Tibial nerve (tissue), 4 donors: ENCODE measurements around the gene DERL3.

Source experiments
- EP300 ChIP-seq, 2 donors: sonication (generic); formaldehyde crosslinking; IDR thresholded peaks; one replicate each; pipeline ENCODE4 v1.6.1; 2017; ENCODE audit warnings: antibody characterized with exemption in 2 of 2, mild to moderate bottlenecking in 1 of 2
- POLR2A ChIP-seq, 2 donors: fragments of 450-650 bp; IDR thresholded peaks; one replicate each; pipeline ENCODE4 v1.6.1; 2017; ENCODE audit warnings: antibody characterized with exemption in 2 of 2, mild to moderate bottlenecking in 2 of 2, moderate library complexity in 2 of 2
- TF ChIP-seq, protein P1 (sequence below), 5 experiments: fragments of 200-600 bp in 3 of 5; fragments of 450-650 bp in 2 of 5; sonication (generic) in 3 of 5; IDR thresholded peaks; one replicate each; pipeline ENCODE4 v1.5.1; 2016 to 2019; ENCODE audit warnings: antibody characterized with exemption in 5 of 5, mild to moderate bottlenecking in 3 of 5, moderate library complexity in 2 of 5

DNA sequence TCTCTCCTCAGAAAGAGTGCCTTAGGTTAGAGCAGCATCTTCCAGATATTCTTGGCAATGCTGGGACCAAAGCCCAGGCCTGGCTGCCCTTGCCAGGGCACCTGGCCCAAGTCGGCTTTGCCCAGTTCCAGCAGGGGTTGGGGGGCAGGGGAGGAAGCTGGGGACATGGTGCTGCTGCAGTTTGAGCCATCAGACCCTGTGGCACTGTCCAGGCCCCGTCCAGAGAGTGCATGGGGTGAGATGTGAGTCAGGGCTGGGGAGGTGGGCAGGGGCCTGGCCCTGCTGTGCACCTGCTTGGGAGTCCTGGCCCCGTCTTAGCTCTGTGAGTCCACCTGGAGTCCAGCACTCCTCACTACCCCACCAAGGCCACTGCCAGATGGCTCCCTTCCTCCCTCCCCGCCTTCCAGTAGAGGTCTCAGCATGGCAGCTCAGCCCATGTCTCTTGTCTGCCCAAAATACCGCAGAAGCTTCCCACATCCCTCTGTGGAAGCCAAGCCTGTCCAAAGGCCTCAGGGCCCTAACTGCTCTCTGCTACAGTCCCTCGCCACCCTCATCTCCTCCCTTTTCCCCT lies 16.6 kb downstream of the DERL3 start:
- TF ChIP-seq POLR2A (IDR thresholded peaks at IDR 0.05) (no peak), EP300 (IDR thresholded peaks at IDR 0.05) (no peak)
- TF ChIP-seq, protein P1, sequence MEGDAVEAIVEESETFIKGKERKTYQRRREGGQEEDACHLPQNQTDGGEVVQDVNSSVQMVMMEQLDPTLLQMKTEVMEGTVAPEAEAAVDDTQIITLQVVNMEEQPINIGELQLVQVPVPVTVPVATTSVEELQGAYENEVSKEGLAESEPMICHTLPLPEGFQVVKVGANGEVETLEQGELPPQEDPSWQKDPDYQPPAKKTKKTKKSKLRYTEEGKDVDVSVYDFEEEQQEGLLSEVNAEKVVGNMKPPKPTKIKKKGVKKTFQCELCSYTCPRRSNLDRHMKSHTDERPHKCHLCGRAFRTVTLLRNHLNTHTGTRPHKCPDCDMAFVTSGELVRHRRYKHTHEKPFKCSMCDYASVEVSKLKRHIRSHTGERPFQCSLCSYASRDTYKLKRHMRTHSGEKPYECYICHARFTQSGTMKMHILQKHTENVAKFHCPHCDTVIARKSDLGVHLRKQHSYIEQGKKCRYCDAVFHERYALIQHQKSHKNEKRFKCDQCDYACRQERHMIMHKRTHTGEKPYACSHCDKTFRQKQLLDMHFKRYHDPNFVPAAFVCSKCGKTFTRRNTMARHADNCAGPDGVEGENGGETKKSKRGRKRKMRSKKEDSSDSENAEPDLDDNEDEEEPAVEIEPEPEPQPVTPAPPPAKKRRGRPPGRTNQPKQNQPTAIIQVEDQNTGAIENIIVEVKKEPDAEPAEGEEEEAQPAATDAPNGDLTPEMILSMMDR (IDR thresholded peaks at IDR 0.05): no peak
